GM18867 (cell line): ENCODE measurements around the gene MAN1C1.
"Not testable (repeated sequence)": the region's sequence is repeated elsewhere in the genome, so short reads cannot be mapped to it uniquely, and the experiment has no call there.

ENCODE experiments used
- ATAC-seq: cut with Tn5 transposase; IDR thresholded peaks from one replicate; pipeline ENCODE4 v1.9.1; 2021; ENCODE audit warnings: mild to moderate bottlenecking, moderate library complexity; ENCODE audit not compliant: unreplicated experiment

Gene MAN1C1

GRCh38 chr1:25654109-25654660, 37.6 kb downstream of the MAN1C1 start:
- no peak for ATAC-seq

GRCh38 chr1:25657121-25657882, 40.7 kb downstream of the MAN1C1 start:
- no peak for ATAC-seq

- ATAC-seq: no peak
Measured at GRCh38 chr1:25657883-25658760, 41.5 kb downstream of the MAN1C1 start.

- ATAC-seq: no peak
Measured at GRCh38 chr1:25658791-25659431, 42.3 kb downstream of the MAN1C1 start.

GRCh38 chr1:25661043-25661815, 44.6 kb downstream of the MAN1C1 start:
- no peak for ATAC-seq

- no peak for ATAC-seq
Measured at GRCh38 chr1:25662061-25662460, 45.5 kb downstream of the MAN1C1 start.

GRCh38 chr1:25662959-25663358, 46.4 kb downstream of the MAN1C1 start:
- ATAC-seq: not testable (repeated sequence)

GRCh38 chr1:25664357-25665199, 48.0 kb downstream of the MAN1C1 start:
- ATAC-seq: no peak

- no peak for ATAC-seq
Measured at GRCh38 chr1:25666460-25666859, 49.9 kb downstream of the MAN1C1 start.

- no peak for ATAC-seq
Measured at GRCh38 chr1:25668931-25669573, 52.5 kb downstream of the MAN1C1 start.

GRCh38 chr1:25669781-25670567, 53.4 kb downstream of the MAN1C1 start:
- ATAC-seq: no peak

GRCh38 chr1:25671929-25672328, 55.3 kb downstream of the MAN1C1 start:
- ATAC-seq: no peak

- no peak for ATAC-seq
Measured at GRCh38 chr1:25672763-25673409, 56.3 kb downstream of the MAN1C1 start.

- no peak for ATAC-seq
Measured at GRCh38 chr1:25673456-25673855, 56.9 kb downstream of the MAN1C1 start.

- no peak for ATAC-seq
Measured at GRCh38 chr1:25673962-25674806, 57.6 kb downstream of the MAN1C1 start.

- no peak for ATAC-seq
Measured at GRCh38 chr1:25674807-25675084, 58.2 kb downstream of the MAN1C1 start.
